Cardiac ventricle fibroblast (primary cell): Measurements from ENCODE around the gene DHX16. TPM values are rescaled to one million over a fixed set of nuclear protein-coding genes. Genes with fewer than 3 reads are reported as not detected.

Experiments
- total RNA-seq: library from RNA; depleted of rRNA; stranded (reverse); fragments of >200 nt; gene quantifications from 2 replicates; pipeline ENCODE4 v1.2.3, GENCODE V29; 2015

Gene DHX16
- 11.4 and 11.7 TPM in 2 replicates for total RNA-seq

DNA sequence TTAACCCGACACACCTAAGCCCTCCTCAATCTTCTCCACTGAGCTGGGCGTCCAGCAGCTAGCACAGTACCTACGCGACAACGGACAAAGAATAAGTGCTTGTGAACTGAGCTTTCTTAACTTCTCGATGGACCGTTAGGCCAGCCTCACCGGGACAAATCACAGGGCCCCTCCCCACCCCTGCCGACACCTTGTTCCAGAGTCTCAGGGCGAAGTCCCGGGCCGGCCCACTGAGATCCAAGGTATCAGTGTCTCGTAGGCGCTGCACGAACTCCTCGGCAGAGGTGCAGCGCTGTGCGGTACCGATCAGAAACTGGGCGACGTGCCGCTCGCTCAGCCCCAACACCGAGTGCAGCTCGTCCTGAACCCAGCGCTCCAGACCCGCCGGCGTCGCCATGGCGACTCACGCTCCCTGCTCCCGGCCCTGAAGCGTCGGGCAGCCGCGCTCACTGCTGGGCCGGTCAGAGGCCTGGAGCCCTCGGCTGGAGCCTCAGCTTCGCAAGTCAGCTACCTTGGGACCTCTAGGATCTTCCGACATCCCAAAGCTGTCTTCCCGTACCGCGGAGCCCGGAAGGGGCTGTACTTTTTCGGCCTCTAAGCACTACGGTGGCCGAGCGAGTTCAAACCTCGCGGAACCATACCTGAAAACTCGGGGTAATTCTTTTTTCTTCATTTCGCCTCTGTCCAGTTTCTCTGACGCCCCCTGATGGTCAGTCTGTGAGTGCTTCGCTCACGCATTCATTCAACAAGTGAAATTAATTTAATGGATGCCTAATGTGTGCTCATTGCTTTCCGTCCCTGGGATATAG is at the start of gene DHX16:
Gene DHX16, minus strand, starts transcription at position 562 of the 809 bp plus-strand sequence. Its CDS starts 165 bp downstream, at position 397.

DNA sequence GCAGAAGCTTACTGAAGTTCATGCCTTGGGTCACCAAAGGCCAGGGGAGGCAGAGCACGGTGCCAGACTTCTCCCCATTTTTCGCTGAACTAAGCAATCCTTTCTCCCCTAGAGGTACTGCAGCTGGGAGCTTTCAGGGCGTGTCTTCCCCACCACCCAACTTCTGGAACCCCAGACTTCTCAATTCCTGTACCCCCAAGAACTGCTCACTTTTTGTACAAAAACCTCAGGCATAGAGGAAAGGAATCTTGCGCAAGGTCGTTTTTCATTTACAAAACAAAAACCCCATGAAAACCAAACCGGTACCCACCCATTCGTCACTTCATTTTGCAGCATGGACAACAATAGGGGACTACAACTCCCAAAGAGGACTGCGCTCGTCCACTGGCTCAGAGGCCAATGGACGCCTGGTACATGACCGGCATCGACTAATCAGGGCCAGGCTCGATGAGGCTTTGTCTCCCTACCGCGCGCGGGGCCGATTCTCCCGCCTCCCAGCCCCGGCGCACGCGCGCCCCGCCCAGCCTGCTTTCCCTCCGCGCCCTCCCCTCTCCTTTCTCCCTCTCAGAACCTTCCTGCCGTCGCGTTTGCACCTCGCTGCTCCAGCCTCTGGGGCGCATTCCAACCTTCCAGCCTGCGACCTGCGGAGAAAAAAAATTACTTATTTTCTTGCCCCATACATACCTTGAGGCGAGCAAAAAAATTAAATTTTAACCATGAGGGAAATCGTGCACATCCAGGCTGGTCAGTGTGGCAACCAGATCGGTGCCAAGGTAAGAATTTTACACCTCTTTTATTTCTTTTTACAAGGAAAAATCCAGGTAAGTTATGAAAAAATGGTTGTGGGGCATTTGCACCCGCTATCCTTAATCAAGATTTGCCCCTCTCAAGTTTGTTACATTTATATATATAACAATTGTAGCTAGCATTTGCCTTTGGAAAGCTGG is 47.3 kb upstream of the DHX16 start, which contains the start of gene TUBB:
Gene TUBB, plus strand, starts transcription at position 562 of the 947 bp plus-strand sequence. Its CDS starts 155 bp downstream, at position 717.

DNA sequence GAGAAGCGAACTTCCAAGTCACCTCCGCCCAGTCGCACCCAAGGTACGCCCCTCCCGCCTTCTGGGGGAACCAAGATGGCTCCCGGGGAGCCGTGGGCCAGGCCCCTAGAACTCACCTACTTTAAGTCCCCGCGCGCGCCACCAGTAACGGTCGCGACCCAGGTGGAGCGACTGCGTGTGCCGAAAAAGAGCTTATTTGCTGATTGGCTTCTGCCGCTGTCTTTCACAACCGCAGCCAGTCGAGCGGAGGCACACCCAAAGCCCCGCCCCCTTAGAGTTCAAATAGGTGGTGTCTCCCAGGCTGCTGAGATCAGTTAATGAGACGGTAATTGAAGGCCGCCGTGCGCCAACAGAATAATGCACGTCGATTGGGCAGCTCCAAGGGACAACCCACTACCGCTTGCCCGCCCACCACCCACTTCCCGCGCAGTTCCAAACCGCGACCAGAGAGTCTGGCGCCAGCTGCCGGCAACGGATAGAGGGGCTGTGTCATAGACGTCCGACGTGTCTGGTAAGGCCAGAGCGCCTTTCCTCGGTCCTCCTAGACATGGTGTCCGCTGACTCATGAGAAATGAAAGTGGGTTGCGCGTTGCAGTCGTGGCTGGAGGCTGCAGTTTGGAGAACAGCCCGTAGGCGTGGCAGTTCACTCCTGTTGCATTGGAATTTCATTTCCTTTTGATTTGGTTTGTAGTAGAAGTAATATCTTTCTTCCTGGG is 44.5 kb upstream of the DHX16 start, which contains the start of gene MDC1:
Gene MDC1, minus strand, starts transcription at position 153 of the 716 bp plus-strand sequence. CDS start 2,106 bp downstream, outside the sequence.

DNA sequence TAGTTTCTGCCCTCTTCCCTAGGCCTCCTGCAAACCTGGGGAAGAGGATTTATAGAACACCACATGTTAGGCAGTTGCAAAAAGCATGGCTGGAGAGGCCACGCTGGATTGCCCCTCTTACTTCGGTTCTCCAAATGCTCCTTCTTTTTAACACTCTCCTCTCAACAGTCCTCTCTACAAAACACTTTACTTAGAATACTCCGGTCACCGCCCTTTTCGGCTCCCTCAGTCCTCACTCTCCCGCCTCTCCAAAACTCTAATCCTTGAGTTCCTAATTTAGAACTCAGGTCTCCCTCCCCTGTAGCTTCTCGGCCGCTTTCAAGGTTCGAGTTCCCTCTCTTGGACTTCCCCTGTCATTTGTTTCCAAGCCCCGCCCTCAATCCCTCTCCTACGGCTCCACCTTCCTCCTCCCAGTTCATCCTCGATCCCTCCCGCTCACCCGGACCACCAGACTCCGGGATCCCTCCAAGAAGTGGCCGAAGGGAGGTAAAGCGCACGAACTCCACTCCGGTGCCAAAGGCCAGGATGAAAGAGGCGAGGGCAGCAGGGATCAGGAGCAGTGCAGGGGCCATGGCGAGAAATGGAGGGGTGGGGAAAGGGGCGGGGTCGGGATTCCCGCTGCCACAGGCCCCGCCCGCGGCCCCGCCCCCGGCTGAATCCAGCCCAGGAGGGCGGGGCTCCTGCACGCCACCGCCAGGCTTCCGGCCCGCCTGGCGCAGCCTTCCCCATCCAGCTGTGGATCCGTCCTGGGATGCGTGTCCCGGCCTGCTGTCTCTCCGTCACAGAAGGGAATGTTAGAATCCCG is 17.8 kb upstream of the DHX16 start, which contains the start of gene NRM:
Gene NRM, minus strand, starts transcription at position 582 of the 805 bp plus-strand sequence. Its CDS starts 10 bp downstream, at position 572.

DNA sequence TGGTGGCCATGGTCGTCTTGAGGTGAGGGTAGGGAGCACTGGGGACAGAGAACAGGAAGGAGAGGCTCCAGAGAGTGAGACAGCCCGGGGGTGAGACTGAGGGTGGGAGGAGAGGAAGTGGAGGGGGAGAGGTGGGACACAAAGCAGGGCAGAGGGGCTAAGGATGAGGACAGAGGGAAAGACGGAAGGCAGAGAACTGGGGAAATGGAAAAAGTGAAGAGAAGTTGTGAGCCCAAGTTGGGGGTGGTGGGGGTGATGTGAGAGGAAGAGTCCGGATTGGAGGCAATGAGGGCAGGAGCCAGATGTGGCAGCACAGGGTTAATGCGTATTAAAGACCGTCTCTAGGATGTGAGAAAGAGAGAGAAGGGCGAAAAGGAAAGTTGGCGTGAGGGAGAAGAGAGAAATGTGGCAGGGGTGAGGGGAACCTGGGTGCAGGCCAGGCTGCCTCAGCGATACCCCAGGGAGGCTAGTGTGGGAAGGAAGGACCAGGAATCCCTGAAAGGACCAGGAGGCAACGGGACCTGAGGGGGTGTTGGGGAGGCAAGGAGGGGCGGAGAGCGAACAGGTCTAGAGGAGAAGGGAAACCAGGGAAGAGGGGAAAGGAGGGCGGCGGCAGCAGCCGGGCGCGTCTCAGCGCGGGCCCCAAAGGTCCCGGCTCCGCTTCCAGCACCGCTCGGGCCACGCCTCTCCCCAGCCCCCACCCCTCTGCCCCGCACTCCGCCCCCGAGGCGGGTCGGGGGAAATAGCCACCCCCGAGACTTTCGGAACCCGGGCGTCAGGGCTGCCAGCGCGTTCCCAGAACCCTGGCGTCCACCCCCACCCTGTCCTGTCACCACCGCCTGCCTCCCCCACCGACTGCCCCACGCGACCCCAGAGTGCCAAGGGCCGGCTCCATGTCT is 13.5 kb upstream of the DHX16 start, which contains the start of gene PPP1R18:
Gene PPP1R18, minus strand, starts transcription at position 637 of the 899 bp plus-strand sequence. Its CDS starts 627 bp downstream, at position 10.

GRCh38 chr6:30646450-30647241 is 26.2 kb downstream of the DHX16 start, which contains the start of gene C6orf136:
C6orf136 (plus strand) TSS chr6:30647133; CDS start chr6:30647232, 99 bp downstream.

DNA sequence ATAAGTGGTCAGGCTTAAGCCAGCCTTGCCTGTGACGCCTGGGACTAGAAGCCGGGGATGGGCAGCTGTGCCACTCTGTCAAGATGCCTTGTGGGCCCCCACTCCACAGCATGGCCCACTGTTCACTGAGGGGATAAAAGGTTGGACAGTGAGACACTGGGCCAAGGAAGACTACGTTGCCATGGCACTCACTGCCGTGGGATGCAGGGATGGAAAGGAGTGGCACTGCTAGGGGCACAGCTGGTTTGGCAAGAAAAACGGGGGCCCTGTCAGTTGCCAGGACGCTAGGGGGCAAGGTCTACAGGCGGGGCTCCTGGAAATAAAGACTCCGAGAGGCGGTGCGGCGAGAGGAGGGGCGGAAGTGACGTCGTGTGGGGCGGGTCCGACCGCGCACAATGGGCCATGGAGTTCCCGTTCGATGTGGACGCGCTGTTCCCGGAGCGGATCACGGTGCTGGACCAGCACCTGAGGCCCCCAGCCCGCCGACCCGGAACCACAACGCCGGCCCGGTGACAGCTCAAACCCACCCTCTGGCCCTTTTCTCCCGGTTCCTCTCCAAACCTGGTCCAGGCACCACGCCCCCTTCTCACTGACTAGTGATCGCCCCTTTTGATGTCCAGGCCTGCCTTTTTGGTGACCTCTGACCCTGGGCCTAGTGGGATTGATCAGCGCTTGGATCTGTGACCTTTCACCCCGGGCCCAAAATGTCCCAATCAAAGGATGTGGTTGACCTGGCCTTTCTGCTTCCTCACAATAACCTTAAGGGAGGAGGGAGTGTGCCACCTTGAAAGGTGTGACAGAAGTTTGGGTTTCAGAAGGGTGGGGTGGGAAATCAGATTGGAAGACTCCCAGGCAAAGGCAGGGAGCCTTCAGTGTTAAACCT is 46.1 kb downstream of the DHX16 start, which contains the start of gene ATAT1:
Gene ATAT1, plus strand, starts transcription at position 391 of the 883 bp plus-strand sequence.

GRCh38 chr6:30617565-30618269 is 55.1 kb downstream of the DHX16 start, which contains the start of gene MRPS18B:
MRPS18B (plus strand) TSS chr6:30617840; CDS start chr6:30617866, 26 bp downstream.

GRCh38 chr6:30616811-30617564 is 55.8 kb downstream of the DHX16 start, which contains the start of gene PPP1R10:
PPP1R10 (minus strand) TSS chr6:30617243; CDS start chr6:30609944, 7,299 bp downstream.

Other genes starting within 250 kb of the DHX16 start
- gene HLA-E, start 183.5 kb downstream of the DHX16 start, total RNA-seq = 238 and 244 TPM in 2 replicates
- 31.1 and 31.2 TPM in 2 replicates for gene GNL1, start 116.5 kb downstream of the DHX16 start, total RNA-seq
- 5.6 and 5.7 TPM in 2 replicates for gene PRR3, start 115.7 kb downstream of the DHX16 start, total RNA-seq
- 33.8 and 43.1 TPM in 2 replicates for gene ABCF1, start 101.6 kb downstream of the DHX16 start, total RNA-seq
- gene PPP1R10, start 55.8 kb downstream of the DHX16 start, total RNA-seq = 25.5 and 31.0 TPM in 2 replicates
- 44.1 and 50.9 TPM in 2 replicates for gene MRPS18B, start 55.2 kb downstream of the DHX16 start, total RNA-seq
- gene ATAT1, start 46.1 kb downstream of the DHX16 start, total RNA-seq = 0.69 and 3.3 TPM in 2 replicates
- 4.1 and 4.6 TPM in 2 replicates for gene C6orf136, start 25.9 kb downstream of the DHX16 start, total RNA-seq
- 51.2 and 57.3 TPM in 2 replicates for gene PPP1R18, start 13.6 kb upstream of the DHX16 start, total RNA-seq
- 4.2 and 4.6 TPM in 2 replicates for gene NRM, start 18.0 kb upstream of the DHX16 start, total RNA-seq
- 7.6 and 7.8 TPM in 2 replicates for gene MDC1, start 44.3 kb upstream of the DHX16 start, total RNA-seq
- gene TUBB, start 47.3 kb upstream of the DHX16 start, total RNA-seq = 217 and 218 TPM in 2 replicates
- gene FLOT1, start 69.7 kb upstream of the DHX16 start, total RNA-seq = 68.3 and 71.3 TPM in 2 replicates
- gene IER3, start 71.5 kb upstream of the DHX16 start, total RNA-seq = 18.3 and 18.7 TPM in 2 replicates
- gene DDR1, start 211.5 kb upstream of the DHX16 start, total RNA-seq = 25.7 and 27.1 TPM in 2 replicates
- gene GTF2H4, start 235.2 kb upstream of the DHX16 start, total RNA-seq = 12.3 and 16.6 TPM in 2 replicates
- gene VARS2, start 241.2 kb upstream of the DHX16 start, total RNA-seq = 16.4 and 18.6 TPM in 2 replicates